ENCODE results near the gene CGN. TPM values are rescaled to one million over a fixed set of nuclear protein-coding genes. Genes with fewer than 3 reads are reported as not detected.

Gene CGN
- total RNA-seq, 5 donors from 2014 or later (not counting 1 experiment from before 2014, with no cell fraction given) = 0.37 to 1.3 (median 0.59) TPM

DNA sequence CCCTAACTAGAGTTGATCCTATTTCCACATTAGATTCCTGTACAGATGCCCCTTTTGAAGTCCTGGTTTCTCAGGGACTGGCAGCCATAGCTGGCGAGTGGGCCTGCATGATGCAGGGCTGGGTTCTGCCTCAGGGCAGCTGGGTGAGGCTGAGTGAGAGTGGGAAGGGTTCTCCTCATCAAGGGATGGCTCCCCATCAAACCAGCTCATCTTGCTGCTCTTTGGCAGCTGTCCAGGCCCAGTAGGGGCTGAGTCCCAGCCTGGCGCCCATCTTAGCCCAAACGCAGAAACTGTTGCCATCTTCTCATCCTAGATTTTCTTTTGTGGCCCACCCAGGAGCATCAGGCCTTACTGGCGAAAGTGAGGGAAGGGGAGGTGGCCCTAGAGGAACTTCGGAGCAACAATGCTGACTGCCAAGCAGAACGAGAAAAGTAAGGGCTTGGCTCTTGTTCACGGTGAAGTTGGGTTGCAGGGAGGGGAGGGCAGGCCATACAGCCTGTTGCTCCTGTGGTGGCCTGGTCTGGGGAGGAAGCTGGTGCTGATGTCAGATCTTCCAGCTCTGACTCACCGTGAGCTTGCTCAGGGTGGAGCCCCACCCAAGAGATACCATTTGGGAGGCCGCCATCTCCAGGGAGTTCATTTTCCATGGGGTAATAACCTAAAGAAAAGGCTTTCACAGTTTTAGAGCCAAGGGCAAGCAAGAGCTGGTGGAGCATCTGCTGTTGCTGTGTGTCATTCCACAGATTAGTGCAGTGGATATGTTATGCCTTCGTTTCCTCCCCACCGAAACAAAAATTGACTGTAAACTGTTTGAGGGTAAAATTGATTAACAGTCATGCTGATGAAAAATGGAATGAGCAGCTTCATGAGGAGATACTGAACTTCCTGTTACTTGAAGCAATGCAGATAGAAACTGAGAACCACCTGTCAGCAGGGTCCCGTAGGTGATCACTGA, 63.7 kb downstream of the CGN start:
- CTCF ChIA-PET = interaction anchor here in 1 of 2 donors (0.6 to 1.2 kb wide), 2 partner anchors 109 to 164 kb away, joined by 3 read pairs; no protein-coding TSS in a partner anchor
- H3K36me3 Mint-ChIP-seq = peaks cover 7% of the 10 kb centered on the region
- no peak overlapping the region for H3K4me3 Mint-ChIP-seq
- Histone ChIP-seq H3K36me3 (ENCODE audit: control insufficient read depth in 2 of 2, extremely low read depth in 1 of 2, insufficient read depth in 1 of 2, low read length in 1 of 2) (no peaks in the 10 kb centered on the region), H3K4me1 (ENCODE audit: control insufficient read depth in 1 of 2, extremely low read depth in 1 of 2, insufficient read depth in 2 of 2, low read length in 2 of 2) (no peaks in the 10 kb centered on the region), H3K27ac (ENCODE audit: low read length) (no peak overlapping the region), H3K27me3 (replicated peaks in 1 of 2; ENCODE audit: control insufficient read depth in 2 of 2, extremely low read depth in 1 of 2, insufficient read depth in 2 of 2, low read length in 1 of 2) (no peaks in the 10 kb centered on the region), H3K9me3 (no peaks in the 10 kb centered on the region), H3K4me3 (ENCODE audit: control insufficient read depth in 1 of 2, extremely low read depth in 1 of 2, low read length in 1 of 2) (no peak overlapping the region)
- POLR2A ChIA-PET = no interaction called here
- no peaks in the 10 kb centered on the region for H3K9me3 Mint-ChIP-seq
- no peak for ATAC-seq (replicated peaks in 1 of 4)
- DNase-seq = no peak
- H3K4me1 Mint-ChIP-seq = no peaks in the 10 kb centered on the region
- H3K27me3 Mint-ChIP-seq = no peaks in the 10 kb centered on the region
- no peak overlapping the region for H3K27ac Mint-ChIP-seq
- 84% methylated on average over 5 of the region's 12 CpGs for WGBS (ENCODE audit: insufficient coverage)

DNA sequence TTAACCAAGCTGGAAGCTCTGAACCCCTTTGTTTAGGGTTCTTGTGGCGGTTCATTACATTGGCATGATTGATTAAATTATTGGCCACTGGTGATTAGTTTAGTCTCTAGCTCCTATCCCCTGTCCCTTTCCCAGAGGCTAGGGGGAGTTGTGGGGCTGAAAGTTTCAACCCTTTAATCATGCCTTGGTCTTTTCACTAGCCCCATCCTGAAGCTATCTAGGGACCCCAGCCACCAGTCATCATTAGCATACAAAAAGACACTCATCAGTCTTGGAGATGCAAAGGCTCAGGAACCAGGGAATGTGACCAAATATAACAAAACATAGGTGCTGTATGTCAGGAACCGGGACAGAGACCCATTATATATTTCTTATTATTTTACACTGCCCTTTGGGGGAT, 66.0 kb downstream of the CGN start:
- ChIA-PET POLR2A (no interaction called here), CTCF (no interaction called here)
- ATAC-seq (replicated peaks in 1 of 4) (no peak), DNase-seq (no peak)
- no peaks in the 10 kb centered on the region for H3K4me1 Mint-ChIP-seq
- no peak overlapping the region for H3K4me3 ChIP-seq (ENCODE audit: control insufficient read depth in 1 of 2, extremely low read depth in 1 of 2, low read length in 1 of 2)
- no peaks in the 10 kb centered on the region for H3K27me3 ChIP-seq (replicated peaks in 1 of 2; ENCODE audit: control insufficient read depth in 2 of 2, extremely low read depth in 1 of 2, insufficient read depth in 2 of 2, low read length in 1 of 2)
- WGBS (ENCODE audit: insufficient coverage) = no CpG with 5 or more reads among the region's 2 CpGs
- no peak overlapping the region for H3K27ac Mint-ChIP-seq
- no peaks in the 10 kb centered on the region for H3K4me1 ChIP-seq (ENCODE audit: control insufficient read depth in 1 of 2, extremely low read depth in 1 of 2, insufficient read depth in 2 of 2, low read length in 2 of 2)
- no peaks in the 10 kb centered on the region for H3K9me3 Mint-ChIP-seq
- no peaks in the 10 kb centered on the region for H3K36me3 ChIP-seq (ENCODE audit: control insufficient read depth in 2 of 2, extremely low read depth in 1 of 2, insufficient read depth in 1 of 2, low read length in 1 of 2)
- H3K27me3 Mint-ChIP-seq = no peaks in the 10 kb centered on the region
- no peak overlapping the region for H3K4me3 Mint-ChIP-seq
- no peak overlapping the region for H3K27ac ChIP-seq (ENCODE audit: low read length)
- H3K36me3 Mint-ChIP-seq = peaks cover 7% of the 10 kb centered on the region
- no peaks in the 10 kb centered on the region for H3K9me3 ChIP-seq

GRCh38 chr1:151578941-151579340, 67.8 kb downstream of the CGN start:
- H3K27me3 Mint-ChIP-seq = no peaks in the 10 kb centered on the region
- POLR2A ChIA-PET = interaction anchor here in 1 of 2 donors (0.6 kb wide), 1 partner anchor 14 kb away, joined by 3 read pairs; no protein-coding TSS in a partner anchor

DNA sequence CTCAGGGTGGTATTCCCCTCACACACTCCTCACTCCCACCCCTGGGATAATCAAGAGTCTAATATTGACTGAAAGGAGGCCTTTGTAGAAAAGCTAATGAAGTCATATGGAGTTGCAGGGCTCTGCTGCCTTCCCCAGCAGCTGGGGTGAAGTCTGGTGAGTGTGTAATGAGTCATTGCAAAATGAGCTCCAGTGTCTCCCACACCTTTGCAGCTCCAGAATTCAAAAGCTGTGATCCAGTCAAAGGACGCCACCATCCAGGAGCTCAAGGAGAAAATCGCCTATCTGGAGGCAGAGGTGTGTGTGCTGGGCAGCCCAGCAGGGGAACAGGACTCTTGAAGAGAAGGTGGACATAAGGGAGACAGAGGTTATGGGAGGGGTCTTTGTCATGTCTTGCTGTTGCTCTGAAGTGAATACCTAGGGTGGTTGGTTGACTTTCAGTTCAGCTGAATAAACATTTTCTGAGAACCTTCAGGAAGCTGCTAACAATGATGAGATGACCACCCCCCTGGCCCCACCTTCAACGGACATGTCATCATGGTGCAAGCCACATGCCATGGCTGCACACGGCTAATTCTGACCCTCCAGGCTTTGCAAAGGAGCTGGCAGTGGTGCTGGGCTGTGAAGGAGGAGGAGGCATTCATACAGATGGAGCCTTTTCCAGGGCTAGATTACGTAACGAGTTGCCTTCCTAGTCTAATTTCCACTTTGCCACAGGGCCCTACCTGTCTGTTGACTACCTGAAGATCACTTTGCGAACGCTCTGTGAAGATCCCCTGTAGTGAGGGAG, 68.4 kb downstream of the CGN start:
- no peak overlapping the region for H3K4me3 Mint-ChIP-seq
- H3K36me3 Mint-ChIP-seq = peaks cover 3% of the 10 kb centered on the region
- no peak for ATAC-seq (replicated peaks in 1 of 4)
- no peak overlapping the region for H3K4me3 ChIP-seq (ENCODE audit: control insufficient read depth in 1 of 2, extremely low read depth in 1 of 2, low read length in 1 of 2)
- H3K4me1 ChIP-seq (ENCODE audit: control insufficient read depth in 1 of 2, extremely low read depth in 1 of 2, insufficient read depth in 2 of 2, low read length in 2 of 2) = no peaks in the 10 kb centered on the region
- no peaks in the 10 kb centered on the region for H3K36me3 ChIP-seq (ENCODE audit: control insufficient read depth in 2 of 2, extremely low read depth in 1 of 2, insufficient read depth in 1 of 2, low read length in 1 of 2)
- H3K9me3 ChIP-seq = no peaks in the 10 kb centered on the region
- no peaks in the 10 kb centered on the region for H3K4me1 Mint-ChIP-seq
- WGBS (ENCODE audit: insufficient coverage) = 100% methylated on average over 4 of the region's 8 CpGs
- H3K27ac Mint-ChIP-seq = no peak overlapping the region
- H3K27me3 ChIP-seq (replicated peaks in 1 of 2; ENCODE audit: control insufficient read depth in 2 of 2, extremely low read depth in 1 of 2, insufficient read depth in 2 of 2, low read length in 1 of 2) = no peaks in the 10 kb centered on the region
- ChIA-PET CTCF (interaction anchor here (0.5 to 0.6 kb wide), 3 partner anchors 72 to 129 kb away, joined by 3 to 7 read pairs (median 4); no protein-coding TSS in a partner anchor), POLR2A (no interaction called here)
- no peak overlapping the region for H3K27ac ChIP-seq (ENCODE audit: low read length)
- no peaks in the 10 kb centered on the region for H3K27me3 Mint-ChIP-seq
- no peaks in the 10 kb centered on the region for H3K9me3 Mint-ChIP-seq
- no peak for DNase-seq

More at GRCh38 chr1:151578941-151579340, 67.8 kb downstream of the CGN start:
- WGBS (ENCODE audit: insufficient coverage) = no CpG with 5 or more reads among the region's 1 CpG
- Mint-ChIP-seq H3K36me3 (peaks cover 7% of the 10 kb centered on the region), H3K27ac (no peak overlapping the region), H3K4me3 (no peak overlapping the region), H3K9me3 (no peaks in the 10 kb centered on the region), H3K4me1 (no peaks in the 10 kb centered on the region)
- DNase-seq (no peak), ATAC-seq (replicated peaks in 1 of 4) (no peak)
- Histone ChIP-seq H3K27ac (ENCODE audit: low read length) (no peak overlapping the region), H3K4me3 (ENCODE audit: control insufficient read depth in 1 of 2, extremely low read depth in 1 of 2, low read length in 1 of 2) (no peak overlapping the region), H3K27me3 (replicated peaks in 1 of 2; ENCODE audit: control insufficient read depth in 2 of 2, extremely low read depth in 1 of 2, insufficient read depth in 2 of 2, low read length in 1 of 2) (no peaks in the 10 kb centered on the region), H3K9me3 (no peaks in the 10 kb centered on the region), H3K4me1 (ENCODE audit: control insufficient read depth in 1 of 2, extremely low read depth in 1 of 2, insufficient read depth in 2 of 2, low read length in 2 of 2) (no peaks in the 10 kb centered on the region), H3K36me3 (ENCODE audit: control insufficient read depth in 2 of 2, extremely low read depth in 1 of 2, insufficient read depth in 1 of 2, low read length in 1 of 2) (no peaks in the 10 kb centered on the region)
- CTCF ChIA-PET = no interaction called here

DNA sequence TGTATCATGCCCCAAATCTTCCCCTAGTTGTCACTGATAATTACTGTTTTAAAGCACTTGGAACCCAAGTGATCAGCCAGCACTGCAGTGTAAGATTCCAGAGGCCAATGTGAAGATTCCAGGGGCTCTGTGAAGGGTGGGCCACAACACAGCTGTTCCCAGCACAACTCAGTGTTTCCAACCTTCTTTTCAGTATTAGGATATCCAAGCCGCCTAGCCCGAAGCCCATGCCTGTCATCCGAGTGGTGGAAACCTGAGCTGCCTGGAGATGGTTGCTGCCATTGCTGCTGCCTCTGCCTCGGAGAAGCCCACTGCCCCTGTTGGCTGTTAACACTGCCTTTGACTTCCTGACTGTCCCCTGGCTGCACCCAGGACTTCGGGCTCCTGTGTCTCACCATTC, 70.3 kb downstream of the CGN start:
- CTCF ChIA-PET = interaction anchor here in 1 of 2 donors (0.5 kb wide), 1 partner anchor 134 kb away, joined by 6 read pairs; no protein-coding TSS in a partner anchor
- Histone ChIP-seq H3K4me1 (ENCODE audit: control insufficient read depth in 1 of 2, extremely low read depth in 1 of 2, insufficient read depth in 2 of 2, low read length in 2 of 2) (no peaks in the 10 kb centered on the region), H3K4me3 (ENCODE audit: control insufficient read depth in 1 of 2, extremely low read depth in 1 of 2, low read length in 1 of 2) (no peak overlapping the region), H3K27me3 (replicated peaks in 1 of 2; ENCODE audit: control insufficient read depth in 2 of 2, extremely low read depth in 1 of 2, insufficient read depth in 2 of 2, low read length in 1 of 2) (no peaks in the 10 kb centered on the region), H3K9me3 (no peaks in the 10 kb centered on the region), H3K27ac (ENCODE audit: low read length) (no peak overlapping the region), H3K36me3 (ENCODE audit: control insufficient read depth in 2 of 2, extremely low read depth in 1 of 2, insufficient read depth in 1 of 2, low read length in 1 of 2) (no peaks in the 10 kb centered on the region)
- WGBS (ENCODE audit: insufficient coverage) = 88% methylated on average over 5 of the region's 5 CpGs
- Mint-ChIP-seq H3K27me3 (no peaks in the 10 kb centered on the region), H3K27ac (no peak overlapping the region), H3K9me3 (no peaks in the 10 kb centered on the region), H3K4me1 (no peaks in the 10 kb centered on the region), H3K4me3 (no peak overlapping the region), H3K36me3 (no peaks in the 10 kb centered on the region)
- POLR2A ChIA-PET = no interaction called here
- ATAC-seq (replicated peaks in 1 of 4) (no peak), DNase-seq (no peak)

- Mint-ChIP-seq H3K27me3 (no peaks in the 10 kb centered on the region), H3K27ac (no peak overlapping the region), H3K36me3 (no peaks in the 10 kb centered on the region), H3K4me3 (no peak overlapping the region), H3K9me3 (no peaks in the 10 kb centered on the region), H3K4me1 (no peaks in the 10 kb centered on the region)
- POLR2A ChIA-PET = no interaction called here
- H3K36me3 ChIP-seq (ENCODE audit: control insufficient read depth in 2 of 2, extremely low read depth in 1 of 2, insufficient read depth in 1 of 2, low read length in 1 of 2) = no peaks in the 10 kb centered on the region
- DNase-seq (no peak), ATAC-seq (replicated peaks in 1 of 4) (no peak)
- H3K9me3 ChIP-seq = no peaks in the 10 kb centered on the region
- H3K27me3 ChIP-seq (replicated peaks in 1 of 2; ENCODE audit: control insufficient read depth in 2 of 2, extremely low read depth in 1 of 2, insufficient read depth in 2 of 2, low read length in 1 of 2) = no peaks in the 10 kb centered on the region
- no peak overlapping the region for H3K4me3 ChIP-seq (ENCODE audit: control insufficient read depth in 1 of 2, extremely low read depth in 1 of 2, low read length in 1 of 2)
- H3K4me1 ChIP-seq (ENCODE audit: control insufficient read depth in 1 of 2, extremely low read depth in 1 of 2, insufficient read depth in 2 of 2, low read length in 2 of 2) = no peaks in the 10 kb centered on the region
- no CpG with 5 or more reads among the region's 1 CpG for WGBS (ENCODE audit: insufficient coverage)
- no peak overlapping the region for H3K27ac ChIP-seq (ENCODE audit: low read length)
- CTCF ChIA-PET = interaction anchor here in 1 of 2 donors (0.5 kb wide), 1 partner anchor 135 kb away, joined by 6 read pairs; no protein-coding TSS in a partner anchor
Observed at GRCh38 chr1:151581921-151582320, 70.7 kb downstream of the CGN start.

Data from T-cell (primary cell).